GM18517 (cell line): ENCODE data around the gene KLF2.

ENCODE experiments used
- ATAC-seq: cut with Tn5 transposase; IDR thresholded peaks from one replicate; pipeline ENCODE4 v1.9.1; 2021; ENCODE audit warnings: mild to moderate bottlenecking, moderate library complexity; ENCODE audit not compliant: unreplicated experiment

The KLF2 gene

GRCh38 chr19:16375157-16375935, 50.7 kb downstream of the KLF2 start:
- ATAC-seq, result no peak

GRCh38 chr19:16375936-16376185, 51.2 kb downstream of the KLF2 start:
- no peak for ATAC-seq

- no peak for ATAC-seq
Observed at GRCh38 chr19:16376241-16376640, 51.6 kb downstream of the KLF2 start.

- ATAC-seq, result no peak
Observed at GRCh38 chr19:16376649-16377048, 52.0 kb downstream of the KLF2 start.

GRCh38 chr19:16377521-16377920, 52.9 kb downstream of the KLF2 start:
- ATAC-seq, result no peak
